Measurements from ENCODE around the gene LRPAP1.
"Not testable (repeated sequence)": the region's sequence is repeated elsewhere in the genome, so short reads cannot be mapped to it uniquely, and the experiment has no call there.

Gene LRPAP1

GRCh38 chr4:3531879-3532750, at the start of gene LRPAP1:
LRPAP1 (minus strand) TSS chr4:3532422; CDS start chr4:3532412, 10 bp downstream.
- peak; percentile 73 to 78 (median 77) for DNase-seq (ENCODE audit: low read depth in 3 of 3)

- DNase-seq (ENCODE audit: low read depth in 3 of 3), result not testable (repeated sequence)
These were observed 49.3 kb upstream of the LRPAP1 start for GRCh38 chr4:3581334-3582090.

- DNase-seq (ENCODE audit: low read depth in 3 of 3), result not testable (repeated sequence)
These were observed 48.6 kb upstream of the LRPAP1 start for GRCh38 chr4:3580859-3581258.

- not testable (repeated sequence) for DNase-seq (ENCODE audit: low read depth in 3 of 3)
These were observed 46.4 kb upstream of the LRPAP1 start for GRCh38 chr4:3578527-3579144.

GRCh38 chr4:3578052-3578451, 45.8 kb upstream of the LRPAP1 start:
- DNase-seq (ENCODE audit: low read depth in 3 of 3), result not testable (repeated sequence)

- DNase-seq (ENCODE audit: low read depth in 3 of 3), result not testable (repeated sequence)
These were observed 45.1 kb upstream of the LRPAP1 start for GRCh38 chr4:3577208-3577892.

GRCh38 chr4:3576533-3577207, 44.4 kb upstream of the LRPAP1 start:
- DNase-seq (ENCODE audit: low read depth in 3 of 3), result not testable (repeated sequence)

GRCh38 chr4:3575426-3576369, 43.5 kb upstream of the LRPAP1 start:
- not testable (repeated sequence) for DNase-seq (ENCODE audit: low read depth in 3 of 3)

GRCh38 chr4:3574865-3575264, 42.6 kb upstream of the LRPAP1 start:
- not testable (repeated sequence) for DNase-seq (ENCODE audit: low read depth in 3 of 3)

GRCh38 chr4:3574346-3574745, 42.1 kb upstream of the LRPAP1 start:
- DNase-seq (ENCODE audit: low read depth in 3 of 3), result not testable (repeated sequence)

GRCh38 chr4:3573131-3573530, 40.9 kb upstream of the LRPAP1 start:
- no peak for DNase-seq (ENCODE audit: low read depth in 3 of 3)

- no peak for DNase-seq (ENCODE audit: low read depth in 3 of 3)
These were observed 40.1 kb upstream of the LRPAP1 start for GRCh38 chr4:3572363-3572762.

- no peak for DNase-seq (ENCODE audit: low read depth in 3 of 3)
These were observed 39.7 kb upstream of the LRPAP1 start for GRCh38 chr4:3571921-3572320.

GRCh38 chr4:3570923-3571322, 38.7 kb upstream of the LRPAP1 start:
- DNase-seq (ENCODE audit: low read depth in 3 of 3), result not testable (repeated sequence)

GRCh38 chr4:3569611-3570010, 37.4 kb upstream of the LRPAP1 start:
- not testable (repeated sequence) for DNase-seq (ENCODE audit: low read depth in 3 of 3)

GRCh38 chr4:3566701-3567100, 34.5 kb upstream of the LRPAP1 start:
- not testable (repeated sequence) for DNase-seq (ENCODE audit: low read depth in 3 of 3)

GRCh38 chr4:3566301-3566700, 34.1 kb upstream of the LRPAP1 start:
- DNase-seq (ENCODE audit: low read depth in 3 of 3), result not testable (repeated sequence)

- not testable (repeated sequence) for DNase-seq (ENCODE audit: low read depth in 3 of 3)
These were observed 32.7 kb upstream of the LRPAP1 start for GRCh38 chr4:3564948-3565347.

GRCh38 chr4:3563403-3563802, 31.2 kb upstream of the LRPAP1 start:
- no peak for DNase-seq (ENCODE audit: low read depth in 3 of 3)

GRCh38 chr4:3562127-3562526, 29.9 kb upstream of the LRPAP1 start:
- not testable (repeated sequence) for DNase-seq (ENCODE audit: low read depth in 3 of 3)

Measured in stimulated activated CD4-positive, alpha-beta T cell treated with anti-CD3 and anti-CD28 coated beads, TNF-alpha, amount 100 ng/mL, for 48 hours (primary cell).